Cardiac fibroblast (primary cell): Measurements from ENCODE around the gene SPO11.

Experiments
- DNase-seq, 2 donors: peaks; one replicate each; pipeline versions ENCODE4 v3.0.0 to v3.0.0-alpha.2; 2010; ENCODE audit warnings: low read depth in 2 of 2
- H3K4me3 ChIP-seq, 2 donors: replicated peaks in 1 of 2; 1 replicate in 1 of 2; 2 replicates in 1 of 2; pipeline ENCODE4 v1.5.1; 2011; ENCODE audit warnings: low read depth in 2 of 2, low read length in 2 of 2, mild to moderate bottlenecking in 2 of 2, moderate library complexity in 1 of 2
- CTCF ChIP-seq: IDR thresholded peaks from one replicate; pipeline ENCODE4 v1.5.1; 2011; ENCODE audit warnings: low read depth, mild to moderate bottlenecking, low read length, inconsistent platforms

The SPO11 gene

GRCh38 chr20:57369596-57369995 is 40.0 kb downstream of the SPO11 start:
- DNase-seq = no peak
- no peak overlapping the region for H3K4me3 ChIP-seq
- TF ChIP-seq CTCF = no peak

- DNase-seq = no peak
- H3K4me3 ChIP-seq = no peak overlapping the region
- no peak for TF ChIP-seq CTCF
These were observed 40.7 kb downstream of the SPO11 start for GRCh38 chr20:57370316-57370715.

GRCh38 chr20:57371363-57371762 is 41.8 kb downstream of the SPO11 start:
- TF ChIP-seq CTCF = no peak
- no peak overlapping the region for H3K4me3 ChIP-seq

GRCh38 chr20:57372157-57372556 is 42.6 kb downstream of the SPO11 start:
- H3K4me3 ChIP-seq = no peak overlapping the region
- DNase-seq = no peak
- TF ChIP-seq CTCF = no peak

More at GRCh38 chr20:57371363-57371762, 41.8 kb downstream of the SPO11 start:
- no peak for DNase-seq

GRCh38 chr20:57372581-57373350 is 43.2 kb downstream of the SPO11 start:
- no peak overlapping the region for H3K4me3 ChIP-seq
- DNase-seq = no peak
- TF ChIP-seq CTCF = no peak

GRCh38 chr20:57374343-57374930 is 44.8 kb downstream of the SPO11 start:
- DNase-seq = no peak
- H3K4me3 ChIP-seq = no peak overlapping the region
- TF ChIP-seq CTCF = no peak
